ENCODE data around the gene TRPT1.

The TRPT1 gene

GRCh38 chr11:64245401-64245796 is 19.4 kb upstream of the TRPT1 start:
- DNase-seq (ENCODE audit: low read depth in 2 of 2), result no peak

- no peak for DNase-seq (ENCODE audit: low read depth in 2 of 2)
Measured at GRCh38 chr11:64244966-64245365, 19.0 kb upstream of the TRPT1 start.

GRCh38 chr11:64244107-64244506 is 18.1 kb upstream of the TRPT1 start:
- no peak for DNase-seq (ENCODE audit: low read depth in 2 of 2)

GRCh38 chr11:64243236-64243854 is 17.4 kb upstream of the TRPT1 start:
- DNase-seq (ENCODE audit: low read depth in 2 of 2), result no peak

GRCh38 chr11:64241491-64242374 is 15.7 kb upstream of the TRPT1 start:
- no peak for DNase-seq (ENCODE audit: low read depth in 2 of 2)

GRCh38 chr11:64241241-64241490 is 15.2 kb upstream of the TRPT1 start:
- peak; percentile 99 for DNase-seq (ENCODE audit: low read depth in 2 of 2)

GRCh38 chr11:64240435-64241240 is 14.7 kb upstream of the TRPT1 start, which contains the start of gene FKBP2:
Gene FKBP2 (plus strand): TSS chr11:64241095. CDS start chr11:64242388, 1,293 bp downstream.
- DNase-seq (ENCODE audit: low read depth in 2 of 2), result peak; percentile 94 to 97

GRCh38 chr11:64239662-64240434 is 13.9 kb upstream of the TRPT1 start:
- DNase-seq (ENCODE audit: low read depth in 2 of 2), result no peak

- no peak for DNase-seq (ENCODE audit: low read depth in 2 of 2)
Measured at GRCh38 chr11:64238999-64239398, 13.0 kb upstream of the TRPT1 start.

- DNase-seq (ENCODE audit: low read depth in 2 of 2), result no peak
Measured at GRCh38 chr11:64238076-64238475, 12.1 kb upstream of the TRPT1 start.

- DNase-seq (ENCODE audit: low read depth in 2 of 2), result no peak
Measured at GRCh38 chr11:64237484-64237951, 11.5 kb upstream of the TRPT1 start.

GRCh38 chr11:64235437-64236161 is 9.6 kb upstream of the TRPT1 start:
- no peak for DNase-seq (ENCODE audit: low read depth in 2 of 2)

- DNase-seq (ENCODE audit: low read depth in 2 of 2), result no peak
Measured at GRCh38 chr11:64234647-64235379, 8.8 kb upstream of the TRPT1 start.

GRCh38 chr11:64233913-64234586 is 8.1 kb upstream of the TRPT1 start, which contains the start of gene VEGFB:
Gene VEGFB (plus strand): TSS chr11:64234584. CDS start chr11:64234834, 250 bp downstream.
- DNase-seq (ENCODE audit: low read depth in 2 of 2), result peak in 1 of 2 donors; percentile 64

GRCh38 chr11:64232967-64233315 is 7.0 kb upstream of the TRPT1 start:
- DNase-seq (ENCODE audit: low read depth in 2 of 2), result no peak

GRCh38 chr11:64232182-64232966 is 6.4 kb upstream of the TRPT1 start:
- DNase-seq (ENCODE audit: low read depth in 2 of 2), result no peak

- no peak for DNase-seq (ENCODE audit: low read depth in 2 of 2)
Measured at GRCh38 chr11:64231546-64231945, 5.6 kb upstream of the TRPT1 start.

- no peak for DNase-seq (ENCODE audit: low read depth in 2 of 2)
Measured at GRCh38 chr11:64230985-64231365, 5.0 kb upstream of the TRPT1 start.
